Skeletal muscle satellite cell (primary cell): ENCODE results near the gene MATCAP1.

Experiments used
- H3K27me3 ChIP-seq: 2 replicates; pipeline ENCODE4 v1.7.0; 2013; ENCODE audit warnings: low read length; ENCODE audit not compliant: control insufficient read depth, insufficient read depth
- H3K36me3 ChIP-seq: 2 replicates; pipeline ENCODE4 v1.7.0; 2013; ENCODE audit warnings: mild to moderate bottlenecking, control low read depth, low read length; ENCODE audit not compliant: insufficient read depth
- H3K4me1 ChIP-seq: 2 replicates; pipeline ENCODE4 v1.7.0; 2013; ENCODE audit warnings: low read length; ENCODE audit not compliant: control insufficient read depth, insufficient read depth
- H3K4me2 ChIP-seq: 2 replicates; pipeline ENCODE4 v1.7.0; 2013; ENCODE audit warnings: mild to moderate bottlenecking, low read length
- H3K4me3 ChIP-seq: 2 replicates; pipeline ENCODE4 v1.7.0; 2013; ENCODE audit warnings: low read length
- H3K9ac ChIP-seq: 2 replicates; pipeline ENCODE4 v1.7.0; 2013; ENCODE audit warnings: mild to moderate bottlenecking, low read depth, low read length, moderate library complexity
- H3K9me3 ChIP-seq: replicated peaks from 2 replicates; pipeline ENCODE4 v1.7.0; 2013; ENCODE audit warnings: mild to moderate bottlenecking, control low read depth, low read length

The MATCAP1 gene

DNA sequence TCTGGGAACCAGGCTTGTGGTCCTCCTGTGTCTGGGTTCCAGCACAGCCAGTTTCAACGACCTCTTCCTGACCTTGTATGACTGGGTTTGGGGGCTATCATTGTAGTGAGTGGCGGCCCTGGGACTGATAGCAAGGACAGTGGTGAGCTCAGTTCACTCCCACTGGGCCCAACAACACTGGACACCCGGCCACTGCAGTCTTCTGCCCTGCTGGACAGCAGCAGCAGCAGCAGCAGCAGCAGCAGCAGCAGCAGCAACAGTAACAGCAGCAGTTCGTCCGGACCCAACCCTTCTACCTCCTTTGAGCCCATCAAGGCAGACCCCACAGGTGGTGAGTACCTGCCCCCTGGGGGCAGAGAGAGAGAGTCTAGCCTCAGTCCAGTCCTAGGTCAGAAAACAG is 11.9 kb upstream of the MATCAP1 start:
- peaks cover 22% of the 10 kb centered on the region for H3K4me1 ChIP-seq
- no peaks in the 10 kb centered on the region for H3K27me3 ChIP-seq
- no peaks in the 10 kb centered on the region for H3K9me3 ChIP-seq
- no peak overlapping the region for H3K4me2 ChIP-seq
- H3K4me3 ChIP-seq = no peak overlapping the region
- H3K9ac ChIP-seq = no peak overlapping the region
- peaks cover 64% of the 10 kb centered on the region for H3K36me3 ChIP-seq

DNA sequence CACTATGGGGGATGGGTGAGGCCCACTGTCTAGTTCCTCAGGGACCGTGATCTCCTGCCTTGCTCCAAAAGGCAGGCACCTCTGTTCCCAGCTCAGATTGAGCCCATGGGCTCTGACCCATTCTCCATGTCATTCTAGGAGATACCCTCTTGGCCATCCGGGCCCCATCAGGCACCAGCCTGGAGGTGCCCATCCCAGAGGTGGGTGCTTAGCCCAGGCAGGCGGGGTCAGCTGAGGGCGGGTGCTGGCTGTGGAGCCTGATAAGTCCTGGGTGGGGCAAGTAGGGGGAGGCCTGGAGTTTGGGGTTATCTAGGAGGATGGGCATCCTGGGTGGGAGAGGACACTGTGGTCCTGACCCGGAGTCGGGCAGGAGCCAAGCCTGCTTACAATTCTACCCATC is 10.5 kb upstream of the MATCAP1 start:
- H3K36me3 ChIP-seq = peaks cover 56% of the 10 kb centered on the region
- H3K27me3 ChIP-seq = no peaks in the 10 kb centered on the region
- peak overlapping the region; percentile 90 for H3K4me2 ChIP-seq
- H3K4me1 ChIP-seq = peaks cover 28% of the 10 kb centered on the region
- H3K9ac ChIP-seq = peak overlapping the region; percentile 99
- H3K9me3 ChIP-seq = no peaks in the 10 kb centered on the region
- H3K4me3 ChIP-seq = peak overlapping the region; percentile 16

DNA sequence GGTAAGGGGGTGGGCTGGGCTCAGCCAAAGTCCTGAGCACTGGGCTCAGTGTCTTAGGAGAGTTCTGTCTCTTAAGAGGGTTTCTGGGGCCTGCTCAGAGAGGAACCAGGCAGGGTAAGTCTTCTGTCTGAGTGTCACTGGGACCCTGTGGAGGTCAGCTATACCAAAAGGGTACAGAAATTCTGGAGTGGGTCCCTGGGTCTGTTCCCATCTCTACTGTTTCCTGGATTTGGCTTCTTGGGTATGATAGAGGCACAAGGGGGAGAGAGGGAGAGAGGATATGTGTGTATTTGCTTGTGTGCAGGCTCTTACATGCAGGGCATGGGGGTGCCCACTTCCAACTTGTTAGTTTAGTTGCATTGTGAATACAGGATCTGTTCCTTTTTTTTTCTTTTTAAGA is 9.8 kb upstream of the MATCAP1 start:
- H3K9me3 ChIP-seq = no peaks in the 10 kb centered on the region
- H3K4me2 ChIP-seq = peak overlapping the region; percentile 90
- H3K4me3 ChIP-seq = peak overlapping the region; percentile 95
- H3K36me3 ChIP-seq = peaks cover 55% of the 10 kb centered on the region
- peak overlapping the region; percentile 99 for H3K9ac ChIP-seq
- H3K4me1 ChIP-seq = peaks cover 28% of the 10 kb centered on the region
- no peaks in the 10 kb centered on the region for H3K27me3 ChIP-seq

DNA sequence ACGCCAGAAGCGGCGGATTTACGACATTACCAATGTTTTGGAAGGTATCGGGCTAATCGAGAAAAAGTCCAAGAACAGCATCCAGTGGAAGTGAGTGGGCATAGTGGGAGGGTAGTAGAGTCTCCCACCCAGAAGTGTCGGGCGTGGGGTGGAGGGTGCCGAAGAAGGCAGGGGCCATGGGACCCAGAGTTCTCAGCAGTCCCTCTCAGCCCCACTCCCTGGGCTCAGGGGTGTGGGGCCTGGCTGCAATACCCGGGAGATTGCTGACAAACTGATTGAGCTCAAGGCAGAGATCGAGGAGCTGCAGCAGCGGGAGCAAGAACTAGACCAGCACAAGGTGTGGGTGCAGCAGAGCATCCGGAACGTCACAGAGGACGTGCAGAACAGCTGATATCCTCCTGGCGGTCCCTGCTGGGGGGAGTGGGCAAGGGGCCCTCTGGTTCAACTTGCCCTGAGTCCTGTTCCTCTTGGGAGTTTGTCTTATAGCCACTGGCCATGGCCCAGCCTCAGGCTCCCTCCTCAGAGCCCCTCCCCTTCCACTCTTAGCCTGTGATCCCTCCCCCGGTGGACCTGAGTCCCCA is 9.1 kb upstream of the MATCAP1 start:
- Histone ChIP-seq H3K4me3 (peak overlapping the region; percentile 95), H3K9ac (peak overlapping the region; percentile 99), H3K36me3 (peaks cover 50% of the 10 kb centered on the region), H3K4me2 (peak overlapping the region; percentile 90), H3K27me3 (no peaks in the 10 kb centered on the region), H3K4me1 (peaks cover 28% of the 10 kb centered on the region), H3K9me3 (no peaks in the 10 kb centered on the region)

DNA sequence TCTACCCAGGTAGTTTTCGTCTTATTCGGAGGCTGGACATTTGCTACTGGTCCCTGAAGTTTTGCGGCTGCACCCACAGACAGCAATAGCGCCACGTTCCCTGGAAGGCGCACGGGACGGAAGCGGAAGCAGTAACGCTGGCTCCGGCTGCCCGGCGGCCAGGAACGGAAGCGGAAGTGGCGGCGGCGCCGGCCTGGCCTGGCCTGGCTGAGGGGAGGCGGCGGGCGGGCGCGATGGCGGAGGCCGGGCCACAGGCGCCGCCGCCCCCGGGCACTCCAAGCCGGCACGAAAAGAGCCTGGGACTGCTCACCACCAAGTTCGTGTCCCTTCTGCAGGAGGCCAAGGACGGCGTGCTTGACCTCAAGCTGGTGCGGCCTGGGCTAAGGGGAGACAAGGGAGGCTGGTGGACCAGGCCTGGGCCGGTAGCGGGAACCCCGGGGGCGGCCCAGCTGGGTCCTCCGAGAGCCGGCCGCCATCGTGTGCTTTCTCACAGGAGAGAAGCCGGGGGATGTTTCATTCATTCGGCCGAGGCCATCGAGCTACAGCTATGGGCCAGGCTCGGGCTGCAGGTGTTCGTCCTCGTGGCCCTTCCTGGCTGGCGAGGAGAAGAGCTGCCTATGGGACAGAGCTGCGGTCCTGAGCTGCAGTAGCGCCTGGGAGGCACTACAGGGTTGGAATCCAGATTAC is 8.4 kb upstream of the MATCAP1 start, which contains the start of gene E2F4:
Gene E2F4, plus strand, starts transcription at position 161 of the 687 bp plus-strand sequence. Its CDS starts 73 bp downstream, at position 234.
- peak within 1 kb of the TSS; percentile 90 for H3K4me2 ChIP-seq
- H3K9ac ChIP-seq = peak within 1 kb of the TSS; percentile 99
- H3K9me3 ChIP-seq = no peaks in the 10 kb centered on the region
- peaks cover 42% of the 10 kb centered on the region for H3K36me3 ChIP-seq
- H3K4me1 ChIP-seq = peaks cover 34% of the 10 kb centered on the region
- H3K27me3 ChIP-seq = no peaks in the 10 kb centered on the region
- peak within 1 kb of the TSS; percentile 95 for H3K4me3 ChIP-seq

DNA sequence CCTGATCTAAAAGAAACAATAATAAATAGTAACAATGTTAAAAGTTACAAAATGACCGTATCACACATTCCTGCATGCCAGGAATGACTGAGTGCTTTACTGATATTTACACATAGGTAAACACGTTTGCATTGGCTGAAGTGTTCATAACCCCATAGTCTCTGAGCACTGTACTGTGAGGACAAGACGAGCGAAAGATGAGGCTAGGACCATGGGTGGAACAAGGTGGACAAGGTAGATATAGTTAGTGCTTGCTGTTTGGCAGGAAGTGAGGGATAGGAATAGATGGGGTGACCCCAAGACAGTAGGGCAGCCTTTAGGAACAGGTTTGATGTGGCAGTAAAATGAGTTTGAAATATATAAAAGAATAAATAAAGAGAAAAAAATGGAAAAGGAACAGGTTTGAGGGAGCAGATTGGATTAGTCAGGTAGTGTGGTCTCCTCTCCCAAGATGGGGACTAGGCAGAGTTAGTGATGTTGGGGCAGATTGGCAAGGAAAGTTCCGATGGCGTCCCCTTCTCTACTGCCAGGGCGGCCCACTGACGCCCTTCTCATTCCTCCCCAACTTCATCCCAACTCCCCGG is 7.7 kb upstream of the MATCAP1 start:
- H3K4me3 ChIP-seq = peak overlapping the region; percentile 95
- H3K4me1 ChIP-seq = peaks cover 41% of the 10 kb centered on the region
- no peaks in the 10 kb centered on the region for H3K27me3 ChIP-seq
- H3K9me3 ChIP-seq = no peaks in the 10 kb centered on the region
- peak overlapping the region; percentile 90 for H3K4me2 ChIP-seq
- H3K9ac ChIP-seq = no peak overlapping the region
- peaks cover 36% of the 10 kb centered on the region for H3K36me3 ChIP-seq

DNA sequence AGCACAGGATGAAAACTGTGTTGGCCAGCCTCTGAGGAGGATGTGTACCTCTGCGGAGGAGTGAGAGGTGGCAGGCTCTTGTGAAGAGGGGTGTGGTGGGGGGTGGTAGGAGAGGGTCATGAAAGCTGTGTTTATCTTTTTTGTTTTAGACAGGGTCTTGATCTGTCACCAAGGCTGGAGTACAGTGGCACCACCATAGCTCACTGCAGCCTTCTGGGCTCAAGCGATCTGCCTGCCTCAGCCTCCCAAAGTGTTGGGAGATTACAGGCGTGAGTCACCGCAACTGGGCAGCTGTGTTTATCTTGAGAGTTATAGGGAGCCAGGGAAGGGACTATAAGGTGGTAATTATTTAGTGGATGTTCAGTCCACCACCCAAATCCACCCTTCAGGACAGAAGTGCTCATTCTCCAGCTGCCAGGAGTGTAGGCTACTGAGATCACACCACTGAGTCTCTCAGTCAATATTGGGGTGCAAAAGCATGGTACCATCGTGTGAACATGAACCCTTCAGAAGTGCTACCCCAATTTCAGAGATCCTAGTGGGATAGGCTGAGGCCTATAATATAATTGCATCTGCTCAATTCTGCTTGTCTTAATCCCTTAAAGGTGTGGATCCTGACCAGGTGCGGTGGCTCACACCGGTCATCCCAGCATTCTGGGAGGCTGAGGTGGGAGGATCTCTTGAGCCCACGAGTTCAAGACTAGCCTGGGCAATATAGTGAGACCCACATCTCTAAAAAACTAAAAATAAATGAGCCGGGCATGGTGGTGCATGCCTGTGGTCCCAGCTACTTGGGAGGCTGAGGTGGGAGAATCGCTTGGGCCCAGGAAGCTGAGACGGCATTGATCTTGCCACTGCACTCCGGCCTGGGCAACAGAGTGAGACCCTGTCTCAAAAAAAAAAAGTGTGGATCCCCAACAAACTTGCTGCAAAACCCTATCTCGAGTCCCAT is 7.0 kb upstream of the MATCAP1 start:
- no peaks in the 10 kb centered on the region for H3K27me3 ChIP-seq
- H3K4me2 ChIP-seq = no peak overlapping the region
- H3K9me3 ChIP-seq = no peaks in the 10 kb centered on the region
- H3K36me3 ChIP-seq = peaks cover 28% of the 10 kb centered on the region
- peaks cover 48% of the 10 kb centered on the region for H3K4me1 ChIP-seq
- no peak overlapping the region for H3K9ac ChIP-seq
- no peak overlapping the region for H3K4me3 ChIP-seq

DNA sequence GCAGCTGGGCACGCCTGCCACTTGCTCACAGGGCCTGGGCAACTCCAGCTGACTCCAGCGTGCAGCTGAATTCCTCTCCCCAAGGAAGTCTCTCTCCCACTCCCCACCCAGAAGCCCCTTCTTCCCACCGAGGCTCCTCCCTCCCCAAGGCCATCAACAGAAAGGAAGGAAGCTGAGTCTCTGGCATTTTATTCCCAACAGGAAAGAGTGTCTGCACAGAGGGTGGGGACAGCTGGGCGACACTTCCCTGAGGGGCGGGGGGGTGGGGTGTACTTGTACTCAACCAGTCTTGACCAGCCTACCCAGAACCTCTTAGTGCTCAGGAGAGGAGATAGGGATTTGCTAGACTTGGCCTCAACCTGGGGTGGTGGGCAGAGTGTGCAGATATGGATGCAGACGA is 6.3 kb upstream of the MATCAP1 start, which contains the start of gene EXOC3L1:
Gene EXOC3L1, minus strand, starts transcription at position 96 of the 400 bp plus-strand sequence. CDS start 460 bp downstream, outside the sequence.
- no peak within 1 kb of the TSS for H3K4me3 ChIP-seq
- H3K36me3 ChIP-seq = peaks cover 21% of the 10 kb centered on the region
- H3K4me1 ChIP-seq = peaks cover 54% of the 10 kb centered on the region
- no peaks in the 10 kb centered on the region for H3K27me3 ChIP-seq
- H3K9me3 ChIP-seq = no peaks in the 10 kb centered on the region
- no peak within 1 kb of the TSS for H3K9ac ChIP-seq
- H3K4me2 ChIP-seq = no peak within 1 kb of the TSS

DNA sequence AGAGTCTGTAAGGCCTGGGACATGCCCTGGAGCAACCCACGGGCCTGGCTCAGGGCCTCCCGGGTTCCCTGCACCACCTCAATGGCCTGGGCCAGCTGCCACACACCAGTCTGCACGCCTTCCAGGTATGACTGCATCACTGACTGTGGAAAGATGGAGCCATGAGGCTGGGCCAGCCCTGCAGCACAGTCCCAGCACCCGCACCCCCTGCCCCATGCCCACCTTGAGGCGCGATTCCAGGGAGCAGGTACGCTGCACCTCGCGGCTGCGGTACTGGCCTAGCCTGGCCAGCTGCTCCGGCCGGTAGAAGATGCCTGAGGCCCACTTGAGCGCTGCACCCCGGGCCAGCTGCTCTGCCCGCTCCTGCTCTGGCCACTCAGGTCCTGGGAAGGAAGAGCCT is 5.0 kb upstream of the MATCAP1 start:
- H3K36me3 ChIP-seq = peaks cover 9% of the 10 kb centered on the region
- no peak overlapping the region for H3K4me2 ChIP-seq
- H3K4me3 ChIP-seq = no peak overlapping the region
- H3K9me3 ChIP-seq = no peaks in the 10 kb centered on the region
- no peak overlapping the region for H3K9ac ChIP-seq
- peaks cover 58% of the 10 kb centered on the region for H3K4me1 ChIP-seq
- H3K27me3 ChIP-seq = no peaks in the 10 kb centered on the region

DNA sequence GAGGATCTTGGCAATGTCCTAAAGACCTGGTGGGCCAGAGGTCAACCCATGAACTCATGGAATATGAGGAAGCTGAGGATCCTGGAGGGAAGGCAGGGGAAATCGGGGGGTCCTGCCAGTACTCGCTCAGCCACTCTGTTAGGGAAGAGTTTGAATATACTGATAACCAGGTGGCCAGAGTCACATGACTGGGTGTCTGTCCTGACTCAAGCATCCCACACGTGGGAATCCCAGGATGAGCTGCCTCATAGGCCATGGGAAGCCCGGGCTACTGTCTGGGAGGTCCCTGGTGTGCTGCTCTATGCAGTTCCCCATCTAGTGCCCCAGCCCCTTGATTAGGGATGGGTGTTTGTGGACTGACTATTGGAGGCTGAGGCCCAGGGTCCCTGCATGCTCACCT is 4.6 kb upstream of the MATCAP1 start:
- peaks cover 4% of the 10 kb centered on the region for H3K36me3 ChIP-seq
- H3K27me3 ChIP-seq = no peaks in the 10 kb centered on the region
- H3K4me3 ChIP-seq = no peak overlapping the region
- no peaks in the 10 kb centered on the region for H3K9me3 ChIP-seq
- H3K4me2 ChIP-seq = no peak overlapping the region
- no peak overlapping the region for H3K9ac ChIP-seq
- H3K4me1 ChIP-seq = peaks cover 54% of the 10 kb centered on the region
